Thyroid gland (tissue), 4 donors: ENCODE measurements around the gene FXYD3. TPM values are rescaled to one million over a fixed set of nuclear protein-coding genes. Genes with fewer than 3 reads are reported as not detected.
A peak's percentile ranks its signal among the peaks of the same experiment; 100 is the strongest.

Source experiments
- DNase-seq, 2 donors: peaks; one replicate each; pipeline ENCODE4 v3.0.0-alpha.2; 2019
- H3K27ac ChIP-seq, 3 donors: fragments of 200-600 bp; sonication (generic); 1 replicate in 2 of 3; 2 replicates in 1 of 3; pipeline ENCODE4 v1.5.1; 2016 to 2019; ENCODE audit warnings: mild to moderate bottlenecking in 1 of 3, moderate library complexity in 1 of 3
- H3K27me3 ChIP-seq: fragments of 200-600 bp; sonication (generic); one replicate; pipeline ENCODE4 v1.5.1; 2019
- H3K36me3 ChIP-seq, 2 donors: fragments of 200-600 bp; sonication (generic); one replicate each; pipeline ENCODE4 v1.5.1; 2016 to 2019
- H3K4me1 ChIP-seq, 2 donors: fragments of 200-600 bp; sonication (generic); one replicate each; pipeline ENCODE4 v1.5.1; 2017 to 2019
- H3K4me3 ChIP-seq, 3 donors: fragments of 200-600 bp; sonication (generic); replicated peaks in 1 of 3; 1 replicate in 2 of 3; 2 replicates in 1 of 3; pipeline ENCODE4 v1.5.1; 2016; ENCODE audit warnings: mild to moderate bottlenecking in 1 of 3
- H3K9me3 ChIP-seq: fragments of 200-600 bp; sonication (generic); one replicate; pipeline ENCODE4 v1.5.1; 2017
- POLR2A ChIP-seq, 2 donors: fragments of 450-650 bp; IDR thresholded peaks; one replicate each; pipeline ENCODE4 v1.6.1; 2017; ENCODE audit warnings: antibody characterized with exemption in 2 of 2, mild to moderate bottlenecking in 2 of 2, moderate library complexity in 1 of 2
- WGBS, 2 donors: methylation state at CpG; one replicate each; pipeline ENCODE4 v1.1.5; 2017; 5-methylcytosine and 5-hydroxymethylcytosine counted together
- intact Hi-C: fragments of 100-400 bp; cut with DNase I; formaldehyde crosslinking; loops from one replicate; pipeline ENCODE4 v1.15.1; 2023
- total RNA-seq, 4 donors: library from RNA; depleted of rRNA; stranded (reverse); fragments of >200 nt; gene quantifications; one replicate each; pipeline ENCODE4 v1.2.3, GENCODE V29; 2016
- TF ChIP-seq, protein P1 (sequence below), 6 experiments: fragments of 200-600 bp in 3 of 6; fragments of 450-650 bp in 3 of 6; sonication (generic) in 3 of 6; IDR thresholded peaks; one replicate each; pipeline ENCODE4 v1.5.1; 2016 to 2019; ENCODE audit warnings: antibody characterized with exemption in 6 of 6, mild to moderate bottlenecking in 2 of 6, inconsistent platforms in 1 of 6, moderate library complexity in 1 of 6

The FXYD3 gene
- total RNA-seq, 4 donors from 2014 or later, result 1.1 TPM; not detected in 3

DNA sequence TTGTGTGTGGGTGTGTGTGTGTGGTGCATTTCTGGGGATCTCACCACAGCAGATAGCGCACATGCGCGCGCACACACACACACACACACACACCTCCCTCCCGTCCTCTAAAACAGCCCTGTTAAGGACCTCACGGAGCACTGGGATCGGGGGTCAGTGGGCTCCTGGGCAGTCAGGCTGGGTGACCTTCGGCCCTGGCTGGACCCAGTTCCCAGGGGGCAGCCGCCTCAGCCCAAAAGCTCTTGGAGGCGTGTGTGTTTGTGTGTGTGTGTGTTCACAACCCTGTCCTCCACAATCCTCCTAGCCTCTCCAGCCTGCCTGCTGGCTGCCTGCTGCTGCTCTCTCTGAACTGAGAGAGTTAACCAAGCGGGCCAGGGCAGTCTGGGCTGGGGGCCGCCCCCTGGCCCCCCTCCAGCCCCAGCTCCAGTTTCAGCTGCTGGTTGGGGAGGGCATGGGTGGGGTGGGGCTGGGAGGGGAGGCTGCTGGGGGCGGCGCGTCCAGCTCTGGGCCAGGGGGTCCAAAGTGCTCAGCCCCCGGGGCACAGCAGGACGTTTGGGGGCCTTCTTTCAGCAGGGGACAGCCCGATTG is 22.8 kb downstream of the FXYD3 start, which contains the start of gene FXYD1:
Gene FXYD1 (plus strand): TSS at position 520 of the 588 bp plus-strand sequence. CDS start 1,256 bp downstream, outside the sequence.
- no peaks in the 10 kb centered on the region for H3K9me3 ChIP-seq
- WGBS, 2 donors, result 50 to 58% methylated on average over 12 to 16 of the region's 18 CpGs
- no peak for TF ChIP-seq POLR2A (IDR thresholded peaks at IDR 0.05)
- TF ChIP-seq, protein P1, sequence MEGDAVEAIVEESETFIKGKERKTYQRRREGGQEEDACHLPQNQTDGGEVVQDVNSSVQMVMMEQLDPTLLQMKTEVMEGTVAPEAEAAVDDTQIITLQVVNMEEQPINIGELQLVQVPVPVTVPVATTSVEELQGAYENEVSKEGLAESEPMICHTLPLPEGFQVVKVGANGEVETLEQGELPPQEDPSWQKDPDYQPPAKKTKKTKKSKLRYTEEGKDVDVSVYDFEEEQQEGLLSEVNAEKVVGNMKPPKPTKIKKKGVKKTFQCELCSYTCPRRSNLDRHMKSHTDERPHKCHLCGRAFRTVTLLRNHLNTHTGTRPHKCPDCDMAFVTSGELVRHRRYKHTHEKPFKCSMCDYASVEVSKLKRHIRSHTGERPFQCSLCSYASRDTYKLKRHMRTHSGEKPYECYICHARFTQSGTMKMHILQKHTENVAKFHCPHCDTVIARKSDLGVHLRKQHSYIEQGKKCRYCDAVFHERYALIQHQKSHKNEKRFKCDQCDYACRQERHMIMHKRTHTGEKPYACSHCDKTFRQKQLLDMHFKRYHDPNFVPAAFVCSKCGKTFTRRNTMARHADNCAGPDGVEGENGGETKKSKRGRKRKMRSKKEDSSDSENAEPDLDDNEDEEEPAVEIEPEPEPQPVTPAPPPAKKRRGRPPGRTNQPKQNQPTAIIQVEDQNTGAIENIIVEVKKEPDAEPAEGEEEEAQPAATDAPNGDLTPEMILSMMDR (IDR thresholded peaks at IDR 0.05), result no peak
- peak within 1 kb of the TSS; percentile 58 to 75 (median 73) for H3K27ac ChIP-seq
- peaks cover 4 to 21% of the 10 kb centered on the region in 2 donors for H3K4me1 ChIP-seq
- no peaks in the 10 kb centered on the region for H3K27me3 ChIP-seq
- intact Hi-C loops, result no loop called here
- peak within 1 kb of the TSS in 1 of 3 donors; percentile 0 for H3K4me3 ChIP-seq
- no peaks in the 10 kb centered on the region for H3K36me3 ChIP-seq
- no peak for DNase-seq

DNA sequence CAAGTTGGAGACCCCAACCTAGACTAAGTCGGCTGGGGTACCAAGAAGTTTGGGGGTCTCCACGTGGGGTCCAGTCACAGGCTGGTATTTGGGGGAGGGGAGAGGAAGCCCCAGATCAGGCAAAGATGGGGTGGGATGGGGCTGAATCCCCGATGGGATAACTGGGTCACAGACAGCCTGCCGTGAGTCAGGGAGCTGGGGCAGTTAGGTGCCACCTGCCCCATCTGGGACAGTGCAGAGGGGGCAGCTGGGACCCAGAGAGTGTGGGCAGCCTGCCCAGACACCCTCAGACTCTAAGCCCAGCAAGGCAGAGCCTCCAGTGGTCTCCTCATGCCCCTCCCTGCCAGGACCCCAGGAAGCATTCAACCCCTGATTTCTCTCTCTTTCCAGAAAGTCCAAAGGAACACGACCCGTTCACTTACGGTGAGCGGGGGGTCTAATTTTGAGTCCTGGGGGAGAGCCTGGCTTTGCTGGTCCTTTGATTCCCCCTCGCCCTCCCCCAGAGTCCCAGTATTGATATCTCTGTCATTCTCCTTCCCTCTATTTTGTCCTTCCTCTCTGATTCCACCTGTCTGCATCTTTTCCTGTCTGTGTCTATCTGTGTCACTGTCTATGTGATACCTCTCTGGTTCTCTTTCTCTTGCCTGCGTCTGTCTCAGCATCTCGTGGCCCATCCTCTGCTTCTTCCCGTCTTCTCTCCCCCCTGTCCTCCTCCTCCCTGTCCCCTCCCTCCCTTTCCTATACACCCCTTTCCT is 24.8 kb downstream of the FXYD3 start:
- TF ChIP-seq, protein P1 (IDR thresholded peaks at IDR 0.05), result no peak
- TF ChIP-seq POLR2A (IDR thresholded peaks at IDR 0.05), result no peak
- Histone ChIP-seq H3K9me3 (no peaks in the 10 kb centered on the region), H3K27ac (peak overlapping the region; percentile 58 to 73 (median 60)), H3K4me1 (peaks cover 4 to 21% of the 10 kb centered on the region in 2 donors), H3K36me3 (no peaks in the 10 kb centered on the region), H3K27me3 (no peaks in the 10 kb centered on the region), H3K4me3 (peak overlapping the region in 2 of 3 donors; percentile 0 to 21)
- intact Hi-C loops, result no loop called here
- WGBS, 2 donors, result 65 to 76% methylated on average over 11 to 12 of the region's 12 CpGs
- DNase-seq, result no peak

DNA sequence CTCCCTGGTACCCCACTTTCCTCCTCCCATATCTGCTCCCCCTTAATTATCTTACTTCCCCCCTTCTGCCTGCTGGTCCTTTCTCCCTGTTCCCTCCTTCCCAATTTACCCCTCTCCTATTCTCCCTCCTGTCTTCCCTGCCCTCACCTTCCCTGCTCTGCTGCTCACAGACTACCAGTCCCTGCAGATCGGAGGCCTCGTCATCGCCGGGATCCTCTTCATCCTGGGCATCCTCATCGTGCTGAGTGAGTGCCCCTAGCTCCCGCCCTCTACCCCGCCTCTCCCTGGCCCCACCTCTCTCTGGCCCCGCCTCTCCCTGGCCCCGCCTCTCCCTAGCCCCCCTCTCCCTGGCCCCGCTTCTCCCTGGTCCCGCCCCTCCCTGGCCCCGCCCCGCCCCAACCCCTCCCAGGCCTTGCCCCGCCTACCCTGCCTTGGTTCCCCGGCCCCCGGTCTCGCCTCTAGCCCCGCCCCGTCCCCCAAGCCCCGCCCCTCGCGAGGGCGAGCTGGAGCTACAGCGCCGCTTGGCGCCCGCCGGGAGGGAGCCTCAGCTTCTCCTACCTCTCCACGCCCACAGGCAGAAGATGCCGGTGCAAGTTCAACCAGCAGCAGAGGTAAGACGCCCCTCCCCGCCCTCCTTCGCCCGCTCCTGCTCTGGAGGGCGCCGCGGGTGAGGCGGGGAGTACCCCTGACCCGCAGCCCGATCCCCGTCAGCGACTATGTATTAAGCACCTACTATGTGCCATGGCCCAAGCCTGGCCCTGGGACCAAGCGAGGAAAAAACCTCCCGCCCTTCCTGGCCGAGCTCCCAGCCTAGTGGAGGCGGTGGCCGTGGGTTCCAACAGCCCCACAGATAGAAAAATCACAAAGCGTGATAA is 25.6 kb downstream of the FXYD3 start:
- Histone ChIP-seq H3K4me3 (peak overlapping the region in 2 of 3 donors; percentile 0 to 21), H3K27ac (peak overlapping the region in 2 of 3 donors; percentile 60 to 73), H3K9me3 (no peaks in the 10 kb centered on the region), H3K4me1 (peaks cover 4 to 21% of the 10 kb centered on the region in 2 donors), H3K27me3 (no peaks in the 10 kb centered on the region), H3K36me3 (no peaks in the 10 kb centered on the region)
- intact Hi-C loops, result no loop called here
- peak in 1 of 2 donors; percentile 40 for TF ChIP-seq POLR2A (IDR thresholded peaks at IDR 0.05)
- TF ChIP-seq, protein P1 (IDR thresholded peaks at IDR 0.05), result peak in 2 of 6 experiments; percentile 4 to 39
- WGBS, 2 donors, result 6 to 7% methylated on average over 15 to 23 of the region's 48 CpGs
- peak; percentile 54 to 57 for DNase-seq

DNA sequence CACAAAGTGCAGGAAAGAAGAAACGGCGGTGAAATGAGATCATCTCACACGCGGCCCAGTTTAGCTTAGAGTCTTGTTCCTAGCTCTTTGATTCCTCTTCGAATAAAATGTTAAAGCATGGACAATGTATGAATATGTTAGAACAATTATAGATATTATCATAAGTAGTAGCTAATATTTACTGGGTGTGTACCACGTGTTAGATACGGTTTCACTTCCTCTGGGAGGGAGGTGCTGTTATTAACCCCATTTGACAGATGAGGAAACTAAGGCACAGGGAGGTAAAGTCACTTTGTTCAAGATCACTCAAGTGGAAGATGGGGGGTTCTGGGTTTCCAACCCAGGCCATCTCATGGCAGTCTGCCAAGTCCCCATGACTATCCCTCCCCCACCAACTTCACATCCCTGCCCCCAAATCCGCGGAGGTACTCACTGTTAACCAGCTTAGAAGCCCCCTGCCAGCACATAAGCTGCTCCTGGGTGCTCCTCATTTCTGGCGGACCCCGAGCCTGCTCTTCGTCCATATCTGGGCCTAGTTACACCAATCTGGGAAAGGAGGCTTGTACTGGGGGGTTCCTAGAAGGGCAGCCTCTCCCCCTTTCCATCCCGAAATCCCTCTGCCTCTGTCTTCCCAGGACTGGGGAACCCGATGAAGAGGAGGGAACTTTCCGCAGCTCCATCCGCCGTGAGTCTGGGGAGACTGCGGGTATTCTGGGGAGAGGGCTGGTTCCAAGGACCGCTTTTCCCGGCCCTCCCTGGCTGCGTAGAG is 26.4 kb downstream of the FXYD3 start:
- H3K9me3 ChIP-seq, result no peaks in the 10 kb centered on the region
- H3K4me1 ChIP-seq, result peaks cover 4 to 21% of the 10 kb centered on the region in 2 donors
- no peak overlapping the region for H3K27ac ChIP-seq
- intact Hi-C loops, result no loop called here
- no peaks in the 10 kb centered on the region for H3K36me3 ChIP-seq
- 24 to 32% methylated on average over 19 to 20 of the region's 21 CpGs for WGBS, 2 donors
- H3K4me3 ChIP-seq, result no peak overlapping the region
- no peak for TF ChIP-seq POLR2A (IDR thresholded peaks at IDR 0.05)
- TF ChIP-seq, protein P1 (IDR thresholded peaks at IDR 0.05), result no peak
- no peak for DNase-seq
- no peaks in the 10 kb centered on the region for H3K27me3 ChIP-seq
